Neural crest cell (in vitro differentiated cells): ENCODE results near the gene KRT74. TPM values are rescaled to one million over a fixed set of nuclear protein-coding genes. Genes with fewer than 3 reads are reported as not detected.
A peak's percentile ranks its signal among the peaks of the same experiment; 100 is the strongest.

Source experiments
- DNase-seq: peaks from one replicate; pipeline ENCODE4 v3.0.0; 2021; ENCODE audit warnings: low read depth, mixed read lengths, low spot score
- H3K27ac Mint-ChIP-seq: one replicate; pipeline ENCODE4 v1.8.0; 2021; ENCODE audit warnings: mild to moderate bottlenecking, mixed read lengths; ENCODE audit not compliant: unreplicated experiment
- H3K27me3 Mint-ChIP-seq: 2 replicates; pipeline ENCODE4 v1.8.0; 2021; ENCODE audit warnings: low read depth, mild to moderate bottlenecking, mixed read lengths
- H3K36me3 Mint-ChIP-seq: 2 replicates; pipeline ENCODE4 v1.8.0; 2021; ENCODE audit warnings: low read depth, mild to moderate bottlenecking, mixed read lengths
- H3K4me1 Mint-ChIP-seq: 2 replicates; pipeline ENCODE4 v1.8.0; 2021; ENCODE audit warnings: mixed read lengths
- H3K4me3 Mint-ChIP-seq: one replicate; pipeline ENCODE4 v1.8.0; 2021; ENCODE audit warnings: mild to moderate bottlenecking, mixed read lengths
- H3K9me3 Mint-ChIP-seq: 2 replicates; pipeline ENCODE4 v1.8.0; 2021; ENCODE audit warnings: mixed read lengths
- total RNA-seq: library from RNA; stranded (reverse); gene quantifications from 2 replicates; pipeline ENCODE4 v1.2.1, GENCODE V29; 2021
- TF ChIP-seq, protein P1 (sequence below): fragments of 200-600 bp; sonication (generic); conservative IDR thresholded peaks from 2 replicates; pipeline ENCODE4 v1.5.0; 2021; ENCODE audit warnings: antibody characterized with exemption, mild to moderate bottlenecking

KRT74 gene
- total RNA-seq, 1 donor from 2014 or later: not detected

DNA sequence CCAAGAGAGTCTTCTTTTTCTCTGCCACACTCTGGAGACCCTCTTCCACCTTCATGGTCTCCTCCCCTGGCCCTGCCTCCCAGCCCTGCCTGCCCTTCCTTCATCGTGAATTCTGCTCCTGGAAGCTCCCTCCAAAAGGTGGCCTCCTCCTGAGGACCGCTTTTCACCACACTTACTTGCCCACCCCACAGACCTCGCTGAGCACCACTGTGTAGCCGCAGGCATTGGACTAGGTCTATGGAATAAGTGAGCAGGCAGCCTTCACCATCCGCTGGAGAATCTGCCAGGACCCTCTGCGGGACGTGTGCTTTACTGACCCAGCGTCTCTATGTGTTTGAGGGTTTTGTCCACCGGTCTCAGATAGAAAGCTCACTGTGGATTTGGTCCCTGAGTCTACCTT lies 43.8 kb downstream of the KRT74 start:
- H3K4me1 Mint-ChIP-seq: no peaks in the 10 kb centered on the region
- H3K27me3 Mint-ChIP-seq: no peaks in the 10 kb centered on the region
- no peaks in the 10 kb centered on the region for H3K36me3 Mint-ChIP-seq
- no peaks in the 10 kb centered on the region for H3K9me3 Mint-ChIP-seq
- no peak for DNase-seq
- H3K27ac Mint-ChIP-seq: no peak overlapping the region
- no peak overlapping the region for H3K4me3 Mint-ChIP-seq
- TF ChIP-seq, protein P1, sequence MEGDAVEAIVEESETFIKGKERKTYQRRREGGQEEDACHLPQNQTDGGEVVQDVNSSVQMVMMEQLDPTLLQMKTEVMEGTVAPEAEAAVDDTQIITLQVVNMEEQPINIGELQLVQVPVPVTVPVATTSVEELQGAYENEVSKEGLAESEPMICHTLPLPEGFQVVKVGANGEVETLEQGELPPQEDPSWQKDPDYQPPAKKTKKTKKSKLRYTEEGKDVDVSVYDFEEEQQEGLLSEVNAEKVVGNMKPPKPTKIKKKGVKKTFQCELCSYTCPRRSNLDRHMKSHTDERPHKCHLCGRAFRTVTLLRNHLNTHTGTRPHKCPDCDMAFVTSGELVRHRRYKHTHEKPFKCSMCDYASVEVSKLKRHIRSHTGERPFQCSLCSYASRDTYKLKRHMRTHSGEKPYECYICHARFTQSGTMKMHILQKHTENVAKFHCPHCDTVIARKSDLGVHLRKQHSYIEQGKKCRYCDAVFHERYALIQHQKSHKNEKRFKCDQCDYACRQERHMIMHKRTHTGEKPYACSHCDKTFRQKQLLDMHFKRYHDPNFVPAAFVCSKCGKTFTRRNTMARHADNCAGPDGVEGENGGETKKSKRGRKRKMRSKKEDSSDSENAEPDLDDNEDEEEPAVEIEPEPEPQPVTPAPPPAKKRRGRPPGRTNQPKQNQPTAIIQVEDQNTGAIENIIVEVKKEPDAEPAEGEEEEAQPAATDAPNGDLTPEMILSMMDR: no peak

DNA sequence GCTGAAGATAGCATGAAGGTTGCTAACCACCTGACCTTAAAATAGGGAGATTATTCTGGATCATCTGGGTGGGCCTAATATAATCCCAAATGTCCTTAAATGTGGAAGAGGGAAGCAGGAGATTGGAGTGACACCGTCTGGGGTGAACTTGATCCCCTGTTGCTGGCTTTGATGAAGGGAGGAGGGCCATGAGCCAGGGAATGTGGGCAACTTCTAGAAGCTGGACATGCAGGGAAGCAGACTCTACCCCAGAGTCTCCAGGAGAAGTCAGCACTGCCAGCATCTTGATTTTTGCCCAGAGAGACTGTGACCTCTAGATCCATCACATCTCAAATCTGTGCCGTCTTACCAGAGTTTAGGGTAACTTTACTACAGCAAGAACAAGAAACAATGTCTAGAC lies 44.2 kb downstream of the KRT74 start:
- DNase-seq: no peak
- H3K4me3 Mint-ChIP-seq: no peak overlapping the region
- H3K9me3 Mint-ChIP-seq: no peaks in the 10 kb centered on the region
- no peak overlapping the region for H3K27ac Mint-ChIP-seq
- H3K27me3 Mint-ChIP-seq: no peaks in the 10 kb centered on the region
- no peaks in the 10 kb centered on the region for H3K4me1 Mint-ChIP-seq
- no peaks in the 10 kb centered on the region for H3K36me3 Mint-ChIP-seq
- TF ChIP-seq, protein P1: no peak

DNA sequence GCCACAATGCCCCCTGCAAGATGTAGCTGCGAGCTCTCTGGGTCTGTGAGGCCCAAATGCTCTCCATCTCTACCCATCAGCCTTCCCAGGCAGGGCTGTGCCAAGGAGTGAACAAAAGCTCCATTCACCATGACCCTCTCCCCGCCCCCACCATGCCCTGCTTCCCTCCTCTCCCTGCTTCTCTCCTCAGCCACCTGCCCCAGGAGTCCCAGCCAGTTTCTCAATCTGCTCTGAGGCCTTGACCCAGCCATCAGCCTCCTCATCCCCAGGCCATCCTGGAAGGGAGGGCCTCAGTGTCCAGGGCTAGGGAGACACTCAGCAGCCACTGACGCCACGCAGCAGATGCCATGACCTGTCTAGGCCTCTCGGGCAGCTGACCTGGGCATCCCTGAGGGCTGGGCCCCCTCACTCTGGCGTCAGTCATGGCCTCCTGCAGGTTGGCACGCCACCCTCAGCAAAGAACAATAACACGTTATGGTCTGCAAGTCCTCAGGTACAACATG lies 45.0 kb downstream of the KRT74 start:
- H3K9me3 Mint-ChIP-seq: no peaks in the 10 kb centered on the region
- H3K36me3 Mint-ChIP-seq: no peaks in the 10 kb centered on the region
- DNase-seq: no peak
- no peaks in the 10 kb centered on the region for H3K27me3 Mint-ChIP-seq
- H3K4me1 Mint-ChIP-seq: no peaks in the 10 kb centered on the region
- TF ChIP-seq, protein P1: no peak
- H3K4me3 Mint-ChIP-seq: no peak overlapping the region
- no peak overlapping the region for H3K27ac Mint-ChIP-seq

DNA sequence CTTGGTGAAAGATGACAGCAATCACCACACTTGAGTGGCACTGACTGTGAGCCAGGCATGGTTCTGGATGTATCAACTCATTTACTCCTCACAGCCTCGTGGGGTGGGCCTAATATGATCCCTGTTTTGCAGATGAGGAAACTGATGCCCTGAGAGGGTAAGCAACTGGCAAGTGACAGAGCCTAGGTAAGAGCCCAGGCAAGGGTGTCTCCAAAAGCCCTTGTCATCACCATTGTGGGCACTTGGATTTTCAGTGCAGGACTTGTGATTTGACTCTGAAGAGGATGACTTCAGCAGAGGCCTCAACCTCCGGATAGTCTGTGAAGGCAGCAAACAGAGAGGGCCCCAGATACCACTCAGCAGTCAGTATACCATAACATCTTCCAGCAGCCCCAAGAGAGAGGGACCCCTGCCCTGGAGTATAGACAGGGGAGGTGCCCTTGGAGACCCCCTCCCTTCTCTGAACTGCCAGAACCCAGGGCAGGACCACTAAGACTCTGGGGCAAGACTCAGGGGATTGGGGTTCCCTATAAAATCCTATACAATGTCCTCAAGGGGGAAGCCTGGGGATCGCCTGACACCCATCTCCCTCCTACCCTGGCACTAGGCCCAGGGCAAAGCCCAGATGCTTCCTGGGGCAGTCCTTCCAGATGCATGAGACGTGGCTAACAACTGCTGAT lies 46.4 kb downstream of the KRT74 start:
- H3K4me1 Mint-ChIP-seq: no peaks in the 10 kb centered on the region
- H3K27me3 Mint-ChIP-seq: no peaks in the 10 kb centered on the region
- TF ChIP-seq, protein P1: no peak
- H3K27ac Mint-ChIP-seq: peak overlapping the region; percentile 67
- no peaks in the 10 kb centered on the region for H3K9me3 Mint-ChIP-seq
- no peak overlapping the region for H3K4me3 Mint-ChIP-seq
- DNase-seq: no peak
- H3K36me3 Mint-ChIP-seq: no peaks in the 10 kb centered on the region

DNA sequence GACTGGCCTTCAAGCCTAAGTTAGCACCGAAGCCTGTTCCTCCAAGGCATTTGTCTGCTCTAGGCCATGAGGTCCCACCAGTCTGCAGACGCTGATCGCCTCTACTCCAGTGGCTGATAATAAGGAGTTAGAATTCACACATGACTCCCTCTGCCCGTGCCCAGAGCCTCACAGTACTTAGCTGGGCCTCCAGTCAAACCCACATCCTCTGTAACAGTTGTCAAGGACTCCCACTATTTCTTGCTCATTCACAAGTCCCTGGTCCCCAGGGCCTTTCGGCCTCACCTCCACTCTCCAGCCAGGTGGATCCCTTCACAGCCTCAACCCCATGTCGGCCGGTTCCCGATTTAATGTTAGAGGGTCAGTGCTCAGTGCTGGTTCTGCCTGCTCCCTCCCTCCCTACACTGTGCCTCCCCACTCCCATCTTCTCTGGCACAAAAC lies 47.1 kb downstream of the KRT74 start:
- Mint-ChIP-seq H3K4me1 (no peaks in the 10 kb centered on the region), H3K4me3 (no peak overlapping the region), H3K27ac (no peak overlapping the region), H3K36me3 (no peaks in the 10 kb centered on the region), H3K9me3 (no peaks in the 10 kb centered on the region), H3K27me3 (no peaks in the 10 kb centered on the region)
- TF ChIP-seq, protein P1: no peak
- DNase-seq: no peak
